ENCODE results near the gene MRS2.
A peak's percentile ranks its signal among the peaks of the same experiment; 100 is the strongest.

The MRS2 gene

GRCh38 chr6:24431045-24431451 lies 28.3 kb downstream of the MRS2 start:
- DNase-seq (ENCODE audit: low read depth): peak; percentile 56
- no peak overlapping the region for H3K4me3 ChIP-seq (ENCODE audit: low read depth, low read length)
- peak; percentile 53 for TF ChIP-seq CTCF (IDR thresholded peaks at IDR 0.05; ENCODE audit: insufficient read depth, low read depth, low read length, missing control alignments)

- DNase-seq (ENCODE audit: low read depth): no peak
- no peak for TF ChIP-seq CTCF (IDR thresholded peaks at IDR 0.05; ENCODE audit: insufficient read depth, low read depth, low read length, missing control alignments)
- H3K4me3 ChIP-seq (ENCODE audit: low read depth, low read length): no peak overlapping the region
These were observed 29.9 kb downstream of the MRS2 start for GRCh38 chr6:24432611-24433010.

- DNase-seq (ENCODE audit: low read depth): no peak
- no peak overlapping the region for H3K4me3 ChIP-seq (ENCODE audit: low read depth, low read length)
- no peak for TF ChIP-seq CTCF (IDR thresholded peaks at IDR 0.05; ENCODE audit: insufficient read depth, low read depth, low read length, missing control alignments)
These were observed 34.2 kb downstream of the MRS2 start for GRCh38 chr6:24436979-24437378.

- DNase-seq (ENCODE audit: low read depth): no peak
- H3K4me3 ChIP-seq (ENCODE audit: low read depth, low read length): no peak overlapping the region
- no peak for TF ChIP-seq CTCF (IDR thresholded peaks at IDR 0.05; ENCODE audit: insufficient read depth, low read depth, low read length, missing control alignments)
These were observed 37.3 kb downstream of the MRS2 start for GRCh38 chr6:24439858-24440539.

GRCh38 chr6:24440897-24441598 lies 38.3 kb downstream of the MRS2 start:
- TF ChIP-seq CTCF (IDR thresholded peaks at IDR 0.05; ENCODE audit: insufficient read depth, low read depth, low read length, missing control alignments): no peak
- no peak for DNase-seq (ENCODE audit: low read depth)
- no peak overlapping the region for H3K4me3 ChIP-seq (ENCODE audit: low read depth, low read length)

GRCh38 chr6:24441599-24441904 lies 38.8 kb downstream of the MRS2 start:
- DNase-seq (ENCODE audit: low read depth): no peak
- H3K4me3 ChIP-seq (ENCODE audit: low read depth, low read length): no peak overlapping the region

More at GRCh38 chr6:24441599-24441904, 38.8 kb downstream of the MRS2 start:
- TF ChIP-seq CTCF (IDR thresholded peaks at IDR 0.05; ENCODE audit: insufficient read depth, low read depth, low read length, missing control alignments): no peak

Data from GM12865 (cell line).